Epithelial cell of esophagus (primary cell): ENCODE results near the gene IGBP1.
"Not testable (repeated sequence)": the region's sequence is repeated elsewhere in the genome, so short reads cannot be mapped to it uniquely, and the experiment has no call there.

Experiments used
- DNase-seq: peaks from one replicate; pipeline ENCODE4 v3.0.0; 2010; ENCODE audit warnings: low read depth
- H3K4me3 ChIP-seq: 2 replicates; pipeline ENCODE4 v1.5.1; 2011; ENCODE audit warnings: mild to moderate bottlenecking, low read length, control low read depth
- TF ChIP-seq, protein P1 (sequence below): IDR thresholded peaks from 2 replicates; pipeline ENCODE4 v1.5.1; 2011; ENCODE audit warnings: low read depth, mild to moderate bottlenecking, low read length, control low read depth, inconsistent platforms; ENCODE audit not compliant: insufficient read depth; ENCODE audit errors: missing control alignments

IGBP1 gene

DNA sequence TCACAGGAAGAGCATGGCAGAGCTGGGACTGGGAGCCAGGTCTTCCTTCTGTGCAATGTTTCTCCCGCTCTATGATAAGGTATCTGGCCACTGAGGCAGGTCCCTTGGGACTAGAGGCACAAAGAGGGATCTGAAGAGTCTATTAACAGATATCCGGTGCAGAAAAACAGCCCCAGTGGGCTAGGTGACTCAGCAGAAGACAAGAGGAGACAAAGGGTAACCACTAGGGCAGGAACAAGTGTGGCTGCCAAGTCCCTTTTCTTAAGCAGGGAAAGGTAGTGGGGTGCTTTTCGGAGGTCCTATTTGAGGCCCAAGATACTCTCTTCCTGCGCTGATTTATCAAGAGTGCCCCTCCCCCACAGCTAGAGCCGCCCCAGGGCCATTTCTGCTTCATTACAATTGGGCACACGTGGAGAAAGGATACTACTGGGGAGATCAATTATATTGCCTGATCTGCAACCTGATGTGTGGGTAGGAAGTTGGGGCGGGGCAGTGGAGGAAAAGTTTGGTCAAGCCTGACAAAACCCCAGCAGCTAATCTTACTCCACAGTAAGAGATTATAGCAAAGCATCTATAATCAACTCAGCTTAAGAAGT lies 43.8 kb downstream of the IGBP1 start, which contains the start of gene DGAT2L6:
TSS of gene DGAT2L6 (plus strand) at position 546 of the 596 bp plus-strand sequence. CDS start 100 bp downstream, outside the sequence.
- no peak within 1 kb of the TSS for H3K4me3 ChIP-seq
- TF ChIP-seq, protein P1, sequence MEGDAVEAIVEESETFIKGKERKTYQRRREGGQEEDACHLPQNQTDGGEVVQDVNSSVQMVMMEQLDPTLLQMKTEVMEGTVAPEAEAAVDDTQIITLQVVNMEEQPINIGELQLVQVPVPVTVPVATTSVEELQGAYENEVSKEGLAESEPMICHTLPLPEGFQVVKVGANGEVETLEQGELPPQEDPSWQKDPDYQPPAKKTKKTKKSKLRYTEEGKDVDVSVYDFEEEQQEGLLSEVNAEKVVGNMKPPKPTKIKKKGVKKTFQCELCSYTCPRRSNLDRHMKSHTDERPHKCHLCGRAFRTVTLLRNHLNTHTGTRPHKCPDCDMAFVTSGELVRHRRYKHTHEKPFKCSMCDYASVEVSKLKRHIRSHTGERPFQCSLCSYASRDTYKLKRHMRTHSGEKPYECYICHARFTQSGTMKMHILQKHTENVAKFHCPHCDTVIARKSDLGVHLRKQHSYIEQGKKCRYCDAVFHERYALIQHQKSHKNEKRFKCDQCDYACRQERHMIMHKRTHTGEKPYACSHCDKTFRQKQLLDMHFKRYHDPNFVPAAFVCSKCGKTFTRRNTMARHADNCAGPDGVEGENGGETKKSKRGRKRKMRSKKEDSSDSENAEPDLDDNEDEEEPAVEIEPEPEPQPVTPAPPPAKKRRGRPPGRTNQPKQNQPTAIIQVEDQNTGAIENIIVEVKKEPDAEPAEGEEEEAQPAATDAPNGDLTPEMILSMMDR, result no peak
- no peak for DNase-seq

DNA sequence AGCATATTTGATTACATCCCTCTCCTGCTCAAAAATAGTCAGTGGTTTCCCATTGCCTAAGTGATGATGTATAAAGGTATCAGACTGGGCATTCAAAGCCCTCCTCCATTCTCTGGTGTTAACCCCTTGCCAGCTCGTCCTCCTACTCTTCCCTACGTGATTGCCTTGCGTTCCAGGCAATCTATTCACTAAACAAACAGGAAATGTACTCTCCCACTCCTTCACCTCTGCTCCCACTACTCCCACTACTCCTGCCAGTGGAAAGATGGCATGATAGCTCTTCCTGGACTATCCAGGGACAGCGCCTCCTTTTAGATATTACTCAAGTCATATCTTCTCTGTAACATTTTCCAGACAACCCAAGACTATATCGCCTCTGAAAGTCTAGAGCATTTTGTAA lies 49.8 kb downstream of the IGBP1 start:
- H3K4me3 ChIP-seq, result no peak overlapping the region
- DNase-seq, result no peak
- TF ChIP-seq, protein P1, result no peak

DNA sequence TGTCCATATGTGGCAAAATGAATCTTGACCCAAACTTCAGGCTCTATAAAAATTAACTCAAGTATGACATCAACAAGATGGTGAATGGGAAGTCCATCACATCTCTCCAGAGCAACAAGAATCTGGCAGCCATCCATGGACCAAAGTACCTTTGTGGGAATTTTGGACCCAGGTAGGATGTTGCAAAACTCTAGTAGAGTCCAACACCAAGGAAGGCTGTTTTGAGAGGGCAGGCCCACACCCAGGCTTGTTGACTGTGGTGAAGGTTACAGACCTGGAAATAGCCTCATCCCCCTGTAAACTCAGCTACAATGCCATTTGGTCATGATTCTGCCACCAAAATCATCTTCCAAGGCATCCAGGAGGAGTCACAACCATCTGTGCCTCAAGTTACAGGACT lies 57.0 kb downstream of the IGBP1 start:
- no peak overlapping the region for H3K4me3 ChIP-seq
- no peak for DNase-seq
- TF ChIP-seq, protein P1, result no peak

- no peak overlapping the region for H3K4me3 ChIP-seq
- TF ChIP-seq, protein P1, result peak; percentile 82
- peak; percentile 71 for DNase-seq
Measured at GRCh38 chrX:70196961-70197720, 63.9 kb downstream of the IGBP1 start.

GRCh38 chrX:70201732-70202131 lies 68.5 kb downstream of the IGBP1 start:
- TF ChIP-seq, protein P1, result no peak
- no peak for DNase-seq
- no peak overlapping the region for H3K4me3 ChIP-seq

DNA sequence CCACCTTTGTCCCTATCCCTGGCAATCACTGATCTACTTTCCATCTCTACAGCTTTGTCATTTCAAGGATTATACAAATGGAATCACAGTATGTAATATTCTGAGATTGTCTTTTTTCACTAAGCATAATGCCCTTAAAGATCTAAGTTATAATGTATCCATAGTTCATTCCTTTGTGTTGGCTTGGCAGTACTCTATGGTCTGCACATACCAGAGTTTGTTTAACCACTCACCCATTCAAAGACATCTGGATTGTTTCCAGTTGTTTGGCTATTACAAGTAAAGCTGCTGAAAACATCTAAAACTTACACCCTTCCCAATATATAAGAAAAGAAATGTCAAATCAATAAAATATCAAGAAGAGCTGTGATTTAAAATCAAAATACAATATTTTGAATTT lies 75.2 kb downstream of the IGBP1 start:
- TF ChIP-seq, protein P1, result no peak
- no peak for DNase-seq
- no peak overlapping the region for H3K4me3 ChIP-seq

DNA sequence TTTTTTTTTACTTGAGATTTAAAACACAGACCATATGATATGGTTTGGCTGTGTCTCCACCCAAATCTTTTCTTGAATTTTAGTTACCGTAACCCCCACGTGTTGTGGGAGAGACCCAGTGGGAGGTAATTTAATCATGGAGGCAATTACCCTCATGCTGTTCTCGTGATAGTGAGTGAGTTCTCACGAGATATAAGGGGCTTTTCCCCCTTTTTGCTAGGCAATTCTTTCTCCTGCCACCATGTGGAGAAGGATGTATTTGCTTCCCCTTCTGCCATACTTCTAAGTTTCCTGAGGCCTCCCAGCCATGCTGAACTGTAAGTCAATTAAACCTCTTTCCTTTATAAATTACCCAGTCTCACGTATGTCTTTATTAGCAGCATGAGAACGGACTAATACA lies 76.3 kb downstream of the IGBP1 start:
- DNase-seq, H3K4me3 ChIP-seq: not testable (repeated sequence)
